Right lung (tissue), 5 donors: ENCODE measurements around the gene CACNA1I. TPM values are rescaled to one million over a fixed set of nuclear protein-coding genes. Genes with fewer than 3 reads are reported as not detected.

Experiments used
- DNase-seq, 2 donors: peaks; one replicate each; pipeline ENCODE4 v3.0.0-alpha.2; 2013
- polyA plus RNA-seq, 5 donors: library from polyadenylated mRNA; unstranded; fragments of 120-200 nt; gene quantifications; one replicate each; pipeline versions ENCODE4 v1.2.1 to v1.2.3, GENCODE V29; 2013; ENCODE audit warnings: inconsistent platforms in 1 of 5, low replicate concordance in 1 of 5; ENCODE audit not compliant: insufficient read length in 5 of 5, insufficient read depth in 1 of 5

CACNA1I gene
- polyA plus RNA-seq, 5 donors: 0.05 to 0.10 (median 0.09) TPM

GRCh38 chr22:39567135-39567946 lies 3.2 kb upstream of the CACNA1I start:
- DNase-seq: no peak

GRCh38 chr22:39568278-39568981 lies 2.1 kb upstream of the CACNA1I start:
- no peak for DNase-seq

- no peak for DNase-seq
These were observed 1.5 kb upstream of the CACNA1I start for GRCh38 chr22:39569066-39569465.

- DNase-seq: no peak
These were observed 327 bp upstream of the CACNA1I start for GRCh38 chr22:39570226-39570625.

- DNase-seq: no peak
These were observed 985 bp downstream of the CACNA1I start for GRCh38 chr22:39571538-39571937.

- DNase-seq: no peak
These were observed 4.4 kb downstream of the CACNA1I start for GRCh38 chr22:39574779-39575551.

GRCh38 chr22:39575552-39575825 lies 4.9 kb downstream of the CACNA1I start:
- DNase-seq: no peak

- no peak for DNase-seq
These were observed 5.5 kb downstream of the CACNA1I start for GRCh38 chr22:39576027-39576426.

- no peak for DNase-seq
These were observed 6.8 kb downstream of the CACNA1I start for GRCh38 chr22:39577366-39577765.

- no peak for DNase-seq
These were observed 7.3 kb downstream of the CACNA1I start for GRCh38 chr22:39577900-39578299.

- DNase-seq: no peak
These were observed 9.5 kb downstream of the CACNA1I start for GRCh38 chr22:39580006-39580441.

- DNase-seq: no peak
These were observed 10.2 kb downstream of the CACNA1I start for GRCh38 chr22:39580795-39581194.

- no peak for DNase-seq
These were observed 10.8 kb downstream of the CACNA1I start for GRCh38 chr22:39581303-39581702.

GRCh38 chr22:39583066-39583667 lies 12.6 kb downstream of the CACNA1I start:
- no peak for DNase-seq

- no peak for DNase-seq
These were observed 19.3 kb downstream of the CACNA1I start for GRCh38 chr22:39589875-39590274.

- DNase-seq: no peak
These were observed 21.8 kb downstream of the CACNA1I start for GRCh38 chr22:39592081-39593065.

- DNase-seq: no peak
These were observed 22.7 kb downstream of the CACNA1I start for GRCh38 chr22:39593066-39593930.

GRCh38 chr22:39593931-39594285 lies 23.4 kb downstream of the CACNA1I start:
- DNase-seq: no peak

- DNase-seq: no peak
These were observed 23.9 kb downstream of the CACNA1I start for GRCh38 chr22:39594411-39594810.

GRCh38 chr22:39595622-39596172 lies 25.1 kb downstream of the CACNA1I start:
- no peak for DNase-seq
